ENCODE measurements around the gene NECTIN4.
A peak's percentile ranks its signal among the peaks of the same experiment; 100 is the strongest.
"Not testable (repeated sequence)": the region's sequence is repeated elsewhere in the genome, so short reads cannot be mapped to it uniquely, and the experiment has no call there.

NECTIN4 gene

DNA sequence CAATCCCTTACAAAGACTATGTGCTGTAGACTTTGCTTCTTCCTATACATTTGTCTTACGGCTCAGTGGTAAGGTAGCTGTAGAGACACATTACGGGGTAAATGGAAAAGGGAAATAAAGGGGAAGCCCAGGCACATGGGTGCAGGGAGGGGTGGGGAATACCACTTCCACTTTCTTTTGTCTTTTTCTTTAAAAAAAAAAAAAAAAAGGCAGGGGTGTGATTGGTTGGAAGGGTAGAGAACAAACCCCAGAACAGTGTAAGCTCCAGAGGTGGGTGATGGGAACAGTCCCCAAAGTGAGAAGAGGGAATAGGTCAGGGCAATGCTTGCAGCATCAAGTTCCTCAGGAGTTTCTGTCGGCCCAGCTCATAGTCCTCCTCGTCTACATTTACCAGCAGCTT lies 32.5 kb upstream of the NECTIN4 start:
- no peak overlapping the region for H3K4me3 ChIP-seq (ENCODE audit: low read depth, low read length)
- H3K27ac ChIP-seq = no peak overlapping the region
- TF ChIP-seq, protein P1, sequence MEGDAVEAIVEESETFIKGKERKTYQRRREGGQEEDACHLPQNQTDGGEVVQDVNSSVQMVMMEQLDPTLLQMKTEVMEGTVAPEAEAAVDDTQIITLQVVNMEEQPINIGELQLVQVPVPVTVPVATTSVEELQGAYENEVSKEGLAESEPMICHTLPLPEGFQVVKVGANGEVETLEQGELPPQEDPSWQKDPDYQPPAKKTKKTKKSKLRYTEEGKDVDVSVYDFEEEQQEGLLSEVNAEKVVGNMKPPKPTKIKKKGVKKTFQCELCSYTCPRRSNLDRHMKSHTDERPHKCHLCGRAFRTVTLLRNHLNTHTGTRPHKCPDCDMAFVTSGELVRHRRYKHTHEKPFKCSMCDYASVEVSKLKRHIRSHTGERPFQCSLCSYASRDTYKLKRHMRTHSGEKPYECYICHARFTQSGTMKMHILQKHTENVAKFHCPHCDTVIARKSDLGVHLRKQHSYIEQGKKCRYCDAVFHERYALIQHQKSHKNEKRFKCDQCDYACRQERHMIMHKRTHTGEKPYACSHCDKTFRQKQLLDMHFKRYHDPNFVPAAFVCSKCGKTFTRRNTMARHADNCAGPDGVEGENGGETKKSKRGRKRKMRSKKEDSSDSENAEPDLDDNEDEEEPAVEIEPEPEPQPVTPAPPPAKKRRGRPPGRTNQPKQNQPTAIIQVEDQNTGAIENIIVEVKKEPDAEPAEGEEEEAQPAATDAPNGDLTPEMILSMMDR (IDR thresholded peaks at IDR 0.05; ENCODE audit: low read depth, low read length, missing control alignments) = no peak
- peaks cover 54% of the 10 kb centered on the region for H3K36me3 ChIP-seq (replicated peaks)
- H3K27me3 ChIP-seq (replicated peaks) = no peaks in the 10 kb centered on the region
- no peak for DNase-seq
- in situ Hi-C loops (cut with HindIII; ENCODE audit: low pct_ligation_motif_present, low sequenced_read_pairs) = no loop called here

DNA sequence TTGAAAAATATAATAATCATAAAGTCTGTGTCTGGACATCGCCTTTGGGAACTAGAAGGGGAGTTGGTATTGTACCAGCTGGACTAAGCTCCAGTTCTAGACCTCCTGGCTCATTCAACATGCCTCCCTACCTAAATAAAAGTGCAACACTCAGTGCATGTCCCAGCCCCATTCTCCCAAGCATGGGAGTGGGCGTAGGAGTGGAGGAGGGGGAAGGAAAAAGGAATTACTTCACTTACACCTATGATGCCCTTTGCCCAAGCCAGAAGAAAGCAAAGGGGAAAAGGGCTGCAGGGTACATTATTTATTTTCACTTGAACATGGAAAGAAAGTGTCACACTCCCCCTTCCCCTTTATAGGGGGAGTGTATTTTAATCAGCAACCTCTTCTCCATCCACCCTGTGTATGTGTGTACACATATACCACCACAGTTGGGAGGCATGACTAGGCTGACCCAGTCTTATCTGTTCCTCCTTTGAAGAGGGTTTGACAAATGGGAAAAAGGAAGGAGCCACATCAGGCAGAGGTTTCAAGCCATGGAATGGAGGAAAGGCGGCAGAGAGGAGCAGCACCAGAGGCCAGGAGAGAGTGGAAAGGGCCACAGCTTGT lies 31.8 kb upstream of the NECTIN4 start:
- Histone ChIP-seq H3K27ac (no peak overlapping the region), H3K4me3 (ENCODE audit: low read depth, low read length) (no peak overlapping the region), H3K36me3 (replicated peaks) (peaks cover 49% of the 10 kb centered on the region), H3K27me3 (replicated peaks) (no peaks in the 10 kb centered on the region)
- DNase-seq = no peak
- in situ Hi-C loops (cut with HindIII; ENCODE audit: low pct_ligation_motif_present, low sequenced_read_pairs) = no loop called here
- TF ChIP-seq, protein P1 (IDR thresholded peaks at IDR 0.05; ENCODE audit: low read depth, low read length, missing control alignments) = no peak

DNA sequence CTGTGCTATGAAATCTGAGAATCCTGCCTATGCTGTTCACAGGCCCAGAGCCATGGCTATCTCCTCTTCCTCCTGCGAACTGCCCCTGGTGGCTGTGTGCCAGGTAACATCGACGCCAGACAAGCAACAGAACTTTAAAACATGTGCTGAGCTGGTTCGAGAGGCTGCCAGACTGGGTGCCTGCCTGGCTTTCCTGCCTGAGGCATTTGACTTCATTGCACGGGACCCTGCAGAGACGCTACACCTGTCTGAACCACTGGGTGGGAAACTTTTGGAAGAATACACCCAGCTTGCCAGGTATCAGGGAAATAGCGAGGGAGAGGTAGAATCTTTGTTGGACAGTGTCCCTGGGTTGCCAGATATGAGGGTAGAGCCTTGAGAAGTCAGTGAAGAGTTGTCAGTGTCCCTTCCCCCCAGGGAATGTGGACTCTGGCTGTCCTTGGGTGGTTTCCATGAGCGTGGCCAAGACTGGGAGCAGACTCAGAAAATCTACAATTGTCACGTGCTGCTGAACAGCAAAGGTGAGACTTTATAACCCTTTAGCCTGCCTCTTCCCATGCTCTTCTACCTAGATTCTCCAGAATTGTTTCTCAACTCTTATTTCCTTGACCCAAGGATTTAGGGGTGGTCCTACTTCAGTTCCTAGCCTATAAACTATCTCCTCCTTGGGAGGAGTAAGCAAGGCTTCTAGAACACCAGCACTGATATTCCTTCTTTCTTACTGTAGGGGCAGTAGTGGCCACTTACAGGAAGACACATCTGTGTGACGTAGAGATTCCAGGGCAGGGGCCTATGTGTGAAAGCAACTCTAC lies 29.9 kb upstream of the NECTIN4 start:
- H3K4me3 ChIP-seq (ENCODE audit: low read depth, low read length) = peak overlapping the region; percentile 12
- peak; percentile 79 for DNase-seq
- no peaks in the 10 kb centered on the region for H3K27me3 ChIP-seq (replicated peaks)
- H3K36me3 ChIP-seq (replicated peaks) = peaks cover 43% of the 10 kb centered on the region
- no peak overlapping the region for H3K27ac ChIP-seq
- in situ Hi-C loops (cut with HindIII; ENCODE audit: low pct_ligation_motif_present, low sequenced_read_pairs) = no loop called here
- TF ChIP-seq, protein P1 (IDR thresholded peaks at IDR 0.05; ENCODE audit: low read depth, low read length, missing control alignments) = peak; percentile 62

DNA sequence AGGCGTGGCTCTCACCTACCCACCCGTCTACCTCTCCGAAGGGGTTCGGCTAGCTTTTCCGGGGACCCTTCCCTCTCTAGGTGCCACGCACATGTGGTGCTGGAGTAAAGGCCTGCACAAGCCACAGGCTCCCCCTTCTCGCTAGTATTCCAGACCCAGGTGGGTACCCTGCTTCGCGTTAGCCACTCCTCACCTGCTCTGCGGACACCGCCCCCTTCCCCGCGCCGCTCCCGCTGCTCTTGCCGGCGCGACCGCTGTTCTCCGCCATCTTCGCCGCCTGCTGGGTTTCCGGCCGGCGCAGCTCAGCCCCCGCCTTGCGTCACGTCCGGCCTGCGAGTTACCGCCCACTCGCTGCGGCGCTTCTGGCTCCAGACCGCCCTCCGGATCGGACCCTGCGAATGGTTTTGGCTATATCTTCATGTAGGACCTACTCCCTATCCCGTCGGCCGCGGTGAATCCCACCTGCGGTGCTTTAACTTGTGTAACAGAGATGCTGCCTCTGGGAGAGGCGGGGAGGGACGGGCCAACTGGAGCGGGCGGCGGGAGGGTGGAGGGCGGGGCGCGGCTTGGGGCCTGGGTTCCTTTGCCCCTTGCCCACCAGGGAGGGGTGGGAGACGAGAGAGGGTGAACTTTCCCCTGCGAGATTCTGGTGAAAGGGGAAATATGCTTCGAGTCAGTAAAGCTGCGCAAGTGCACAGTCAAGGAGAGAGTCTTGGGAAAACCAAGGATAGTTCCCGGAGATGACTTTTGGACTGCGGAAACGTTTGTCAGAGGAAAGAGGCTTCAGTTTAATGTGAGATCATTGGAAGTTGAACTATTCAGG lies 28.6 kb upstream of the NECTIN4 start, which contains the start of the genes NIT1 and PFDN2:
Gene NIT1 (plus strand): TSS at position 347 of the 823 bp plus-strand sequence. CDS start 72 bp downstream, at position 419.
Gene PFDN2 (minus strand): TSS at position 279 of the 823 bp plus-strand sequence. CDS start 11 bp downstream, at position 268.
- H3K27me3 ChIP-seq (replicated peaks) = no peaks in the 10 kb centered on the region
- H3K4me3 ChIP-seq (ENCODE audit: low read depth, low read length) = peak within 1 kb of the TSS; percentile 100
- peak; percentile 78 for DNase-seq
- H3K36me3 ChIP-seq (replicated peaks) = peaks cover 31% of the 10 kb centered on the region
- H3K27ac ChIP-seq = peak within 1 kb of the TSS; percentile 94
- TF ChIP-seq, protein P1 (IDR thresholded peaks at IDR 0.05; ENCODE audit: low read depth, low read length, missing control alignments) = no peak
- in situ Hi-C loops (cut with HindIII; ENCODE audit: low pct_ligation_motif_present, low sequenced_read_pairs) = no loop called here

DNA sequence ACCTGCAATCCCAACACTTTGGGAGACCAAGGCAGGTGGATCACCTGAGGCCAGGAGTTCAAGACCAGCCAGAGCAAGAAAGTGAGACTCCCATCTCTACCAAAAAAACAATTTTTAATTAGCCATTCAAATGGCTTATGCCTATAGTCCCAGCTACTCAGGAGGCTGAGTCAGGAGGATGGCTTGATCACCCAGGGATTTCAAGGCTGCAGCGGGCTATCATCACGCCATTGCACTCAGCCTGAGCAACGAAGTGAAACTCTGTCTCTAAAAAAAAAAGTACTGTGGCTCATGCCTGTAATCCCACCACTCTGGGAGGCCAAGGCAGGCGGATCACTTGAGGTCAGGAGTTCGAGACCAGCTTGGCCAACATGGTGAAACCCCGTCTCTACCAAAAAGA lies 26.6 kb upstream of the NECTIN4 start:
- in situ Hi-C loops (cut with HindIII; ENCODE audit: low pct_ligation_motif_present, low sequenced_read_pairs); DNase-seq; H3K4me3 ChIP-seq (ENCODE audit: low read depth, low read length); H3K27me3 ChIP-seq (replicated peaks): not testable (repeated sequence)
- Histone ChIP-seq H3K27ac (peak overlapping the region; percentile 73), H3K36me3 (replicated peaks) (peaks cover 12% of the 10 kb centered on the region)

Measured in brain microvascular endothelial cell (primary cell).